Astrocyte (in vitro differentiated cells and primary cell): ENCODE results near the gene KIF1C.

Experiments
- CTCF ChIP-seq: IDR thresholded peaks from 2 replicates; pipeline ENCODE4 v1.5.1; 2011; ENCODE audit warnings: low read depth, mild to moderate bottlenecking, inconsistent platforms, low read length, moderate library complexity; ENCODE audit not compliant: insufficient read depth
- EZH2 ChIP-seq: IDR thresholded peaks from 2 replicates; pipeline ENCODE4 v1.6.1; 2012; ENCODE audit warnings: mild to moderate bottlenecking, low read length, inconsistent platforms; ENCODE audit not compliant: insufficient read depth

GRCh38 chr17:4972322-4972721, 25.4 kb upstream of the KIF1C start:
- TF ChIP-seq CTCF, result no peak
- no peak for TF ChIP-seq EZH2
